ENCODE measurements around the gene PTK6.
A peak's percentile ranks its signal among the peaks of the same experiment; 100 is the strongest.

PTK6 gene

DNA sequence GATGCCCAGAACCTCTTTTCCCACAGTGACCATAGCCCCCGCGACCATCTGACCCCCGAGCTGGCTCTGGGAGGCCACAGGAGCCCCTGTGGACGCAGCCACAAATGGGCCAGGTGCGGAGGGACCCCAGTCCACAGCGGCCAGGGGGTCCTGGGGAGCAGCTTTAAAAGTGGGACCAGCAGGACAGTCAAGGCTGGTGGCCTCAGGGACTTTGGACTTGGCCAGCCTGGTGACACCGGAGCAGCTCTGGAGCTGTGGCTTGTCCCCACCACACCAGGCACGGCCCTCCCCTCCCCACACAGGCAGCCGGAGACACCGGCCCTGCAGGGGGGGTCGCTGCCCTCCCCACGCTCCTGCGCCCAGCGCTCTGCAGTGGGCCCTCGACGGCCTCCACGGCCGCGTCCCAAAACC lies 20.3 kb upstream of the PTK6 start:
- no peak for DNase-seq (ENCODE audit: low read depth in 2 of 2)

DNA sequence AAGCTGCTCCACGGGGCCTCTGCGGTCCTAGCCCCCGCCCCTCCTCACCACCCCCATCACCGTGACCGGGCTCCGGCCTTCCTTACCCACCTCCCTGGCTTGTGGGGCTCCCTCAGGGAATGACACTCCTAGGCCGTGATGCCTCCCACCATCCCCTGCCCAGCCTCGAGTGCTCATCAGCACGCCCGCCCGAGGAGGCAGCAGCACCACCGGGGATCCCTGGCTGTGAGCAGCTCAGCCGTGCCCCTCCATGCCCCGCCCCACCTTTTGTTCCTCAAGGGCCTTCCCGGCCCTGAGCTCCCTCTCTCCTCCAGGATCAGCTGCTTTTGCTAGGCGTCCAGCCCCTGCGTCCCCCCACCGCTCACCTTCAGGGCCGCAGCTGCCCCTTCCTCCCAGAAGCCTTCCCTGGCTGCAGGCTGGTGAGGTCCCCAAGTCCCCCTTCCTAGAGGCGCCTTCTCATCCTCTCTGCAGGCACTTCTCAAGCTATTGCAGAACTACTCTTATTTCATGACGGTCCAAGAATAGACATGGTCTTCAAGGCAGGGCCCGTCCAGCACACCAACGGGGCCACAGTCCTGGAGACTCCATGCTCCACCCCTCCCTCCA lies 19.8 kb upstream of the PTK6 start:
- DNase-seq (ENCODE audit: low read depth in 2 of 2) = no peak

DNA sequence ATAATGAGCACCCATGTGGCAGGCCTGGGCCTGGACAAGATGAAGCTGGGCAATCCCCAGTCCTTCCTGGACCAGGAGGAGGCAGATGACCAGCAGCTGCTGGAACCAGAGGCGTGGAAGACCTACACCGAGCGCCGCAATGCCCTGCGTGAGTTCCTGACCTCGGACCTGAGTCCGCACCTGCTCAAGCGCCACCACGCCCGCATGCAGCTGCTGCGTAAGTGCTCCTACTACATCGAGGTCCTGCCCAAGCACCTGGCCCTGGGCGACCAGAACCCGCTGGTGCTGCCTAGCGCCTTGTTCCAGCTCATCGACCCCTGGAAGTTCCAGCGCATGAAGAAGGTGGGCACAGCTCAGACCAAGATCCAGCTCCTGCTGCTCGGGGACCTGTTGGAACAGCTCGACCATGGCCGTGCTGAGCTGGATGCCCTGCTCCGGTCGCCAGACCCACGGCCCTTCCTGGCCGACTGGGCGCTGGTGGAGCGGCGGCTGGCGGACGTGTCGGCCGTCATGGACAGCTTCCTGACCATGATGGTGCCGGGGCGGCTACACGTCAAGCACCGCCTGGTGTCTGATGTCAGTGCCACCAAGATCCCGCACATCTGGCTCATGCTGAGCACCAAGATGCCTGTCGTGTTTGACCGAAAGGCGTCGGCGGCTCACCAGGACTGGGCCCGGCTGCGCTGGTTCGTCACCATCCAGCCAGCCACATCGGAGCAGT lies 18.6 kb upstream of the PTK6 start:
- DNase-seq (ENCODE audit: low read depth in 2 of 2) = no peak

DNA sequence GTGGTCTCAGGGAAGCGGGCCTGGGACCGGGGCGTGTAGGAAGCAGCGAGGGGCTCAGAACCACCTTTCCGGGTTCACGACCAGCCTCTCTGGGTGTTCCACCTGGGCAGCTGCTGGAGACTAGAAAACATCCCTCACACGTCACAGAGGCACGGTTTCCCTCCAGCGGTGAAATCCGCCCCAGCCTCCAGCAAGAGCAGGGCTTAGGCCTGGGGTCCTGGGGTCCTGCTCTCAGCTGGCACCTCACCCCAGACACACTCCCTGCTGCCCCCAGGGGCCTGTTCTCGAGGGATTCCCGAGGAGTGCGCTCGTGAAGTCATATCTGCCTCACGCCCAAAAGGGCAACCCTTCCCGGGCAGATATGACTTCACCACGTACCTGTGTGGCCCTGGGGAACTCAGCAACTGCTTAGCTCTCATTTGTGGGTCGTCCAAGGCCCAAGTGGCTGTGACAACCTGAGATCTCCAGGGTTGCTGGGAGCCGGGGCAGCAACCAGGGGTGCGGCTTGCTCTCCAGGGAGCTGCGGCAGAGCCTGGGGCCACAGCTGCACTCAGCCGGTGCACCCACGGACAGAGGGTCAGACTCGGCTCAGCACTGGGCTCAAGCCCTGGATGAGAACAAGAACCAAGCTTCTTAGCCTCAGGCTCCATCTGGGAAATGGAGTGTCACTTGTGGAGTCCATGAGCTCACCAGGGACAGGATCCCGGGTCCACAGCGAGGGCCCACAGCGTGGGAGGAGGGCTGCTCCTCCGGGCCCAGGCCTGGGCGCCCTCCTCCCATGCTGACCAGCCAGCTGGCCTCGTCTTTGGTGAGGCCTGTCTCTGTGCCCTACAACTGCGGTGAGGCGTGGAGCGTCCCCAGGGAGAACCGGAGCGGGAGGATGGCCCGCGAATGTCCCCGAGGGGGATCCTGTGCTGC lies 17.4 kb upstream of the PTK6 start:
- DNase-seq (ENCODE audit: low read depth in 2 of 2) = no peak

DNA sequence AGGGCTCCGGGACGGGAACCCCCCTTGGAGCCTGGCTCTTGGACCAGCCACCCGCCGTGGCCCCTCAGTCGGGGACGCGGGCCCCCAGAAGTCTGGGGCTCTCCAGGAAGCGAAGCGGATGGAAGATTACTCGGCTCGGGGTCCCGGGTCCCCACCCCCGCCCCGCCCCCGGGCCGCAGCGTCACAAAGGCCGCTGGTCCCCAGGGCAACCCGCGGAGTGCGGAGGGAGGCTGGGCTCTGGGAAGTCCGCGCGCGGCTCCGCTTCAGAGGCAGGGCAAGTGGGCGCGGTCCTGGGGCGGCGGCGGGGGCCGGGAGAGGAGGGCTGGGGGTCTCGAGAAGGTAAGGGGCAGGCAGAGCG lies 16.7 kb upstream of the PTK6 start, which contains the start of gene FNDC11:
Gene FNDC11 (plus strand): TSS at position 227 of the 358 bp plus-strand sequence. CDS start 1,505 bp downstream, outside the sequence.
- peak in 1 of 2 donors; percentile 7 for DNase-seq (ENCODE audit: low read depth in 2 of 2)

DNA sequence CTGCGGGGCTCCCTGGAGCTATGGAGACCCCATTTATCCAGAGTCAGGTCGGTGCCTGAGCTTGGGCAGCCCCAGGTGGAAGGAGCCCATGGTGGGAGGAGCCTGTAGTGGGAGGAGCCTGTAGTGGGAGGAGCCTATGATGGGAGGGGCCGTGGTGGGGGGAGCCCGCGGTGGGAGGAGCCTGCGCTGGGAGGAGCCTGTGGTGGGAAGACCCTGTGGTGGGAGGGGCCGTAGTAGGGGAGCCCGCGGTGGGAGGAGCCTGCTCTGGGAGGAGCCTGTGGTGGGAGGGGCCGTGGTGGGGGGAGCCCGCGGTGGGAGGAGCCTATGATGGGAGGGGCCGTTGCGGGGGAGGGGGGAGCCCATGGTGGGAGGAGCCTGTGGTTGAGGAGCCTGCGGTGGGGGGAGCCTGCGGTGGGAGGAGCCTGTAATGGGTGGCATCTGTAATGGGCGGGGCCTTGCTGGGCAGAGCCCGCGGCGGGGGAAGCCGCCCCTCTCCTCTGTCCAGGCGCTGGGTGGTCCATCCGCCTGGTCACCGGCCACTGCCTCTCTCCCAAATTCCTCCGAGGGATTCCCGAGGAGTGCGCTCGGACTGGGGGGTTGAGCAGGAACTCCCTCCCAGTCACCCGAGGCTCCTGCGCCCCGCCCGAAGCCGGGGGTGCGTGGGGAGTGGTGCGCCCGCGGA lies 16.2 kb upstream of the PTK6 start:
- peak; percentile 74 to 85 for DNase-seq (ENCODE audit: low read depth in 2 of 2)

DNA sequence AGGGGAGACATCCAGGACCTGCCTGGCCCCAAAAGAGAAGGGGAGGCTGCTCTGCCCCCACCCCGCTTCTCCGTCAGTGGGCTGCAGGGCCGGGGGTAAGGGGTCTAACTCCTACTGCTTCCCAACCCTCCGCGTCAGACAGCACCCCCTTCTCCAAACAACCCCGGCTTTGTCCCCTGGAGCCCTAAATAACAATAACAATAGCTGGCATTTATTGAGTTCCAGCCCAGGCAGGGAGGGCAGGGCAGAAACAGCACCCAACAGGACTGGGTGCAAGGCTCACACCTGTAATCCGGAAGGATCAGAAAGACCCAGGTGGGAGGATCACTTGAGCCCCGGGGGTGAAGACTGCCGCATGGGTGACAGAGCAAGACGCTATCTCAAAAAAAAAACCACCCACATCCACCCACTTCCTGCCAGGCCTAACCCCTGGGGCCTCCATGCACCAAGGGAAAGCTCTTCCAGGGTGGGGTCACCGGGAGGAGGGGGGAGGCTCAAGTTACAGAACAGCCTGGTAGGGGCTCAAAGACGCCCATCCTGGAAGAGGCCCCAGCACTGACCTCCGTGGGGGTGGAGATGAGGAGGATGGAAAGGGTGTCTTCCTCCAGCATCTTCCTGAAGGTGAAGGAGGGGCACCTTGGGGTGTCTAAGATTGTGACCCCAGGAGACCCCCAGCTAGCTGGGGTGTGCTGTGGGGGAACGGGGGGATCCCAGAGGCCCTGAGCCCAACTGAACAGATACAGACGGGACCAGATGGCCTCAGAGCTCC lies 15.5 kb upstream of the PTK6 start:
- no peak for DNase-seq (ENCODE audit: low read depth in 2 of 2)

DNA sequence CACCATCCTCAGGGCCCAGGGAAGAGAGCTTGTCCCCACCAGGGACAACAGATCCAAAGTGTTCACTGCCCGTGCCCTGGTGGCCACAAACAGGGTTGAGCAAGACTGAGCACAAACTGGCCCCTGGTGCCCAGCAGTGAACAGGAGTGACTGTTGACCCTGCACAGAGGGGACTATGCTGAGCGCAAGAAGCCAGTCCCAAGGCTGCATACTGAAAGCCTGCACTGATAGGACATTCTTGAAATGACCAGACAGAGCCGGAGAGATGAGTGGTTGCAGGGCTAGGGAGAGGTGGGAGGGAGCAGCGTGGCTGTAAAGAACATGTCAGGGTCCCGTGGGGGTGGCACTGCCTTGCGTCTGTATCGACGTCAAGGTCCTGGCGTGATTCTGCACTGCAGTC lies 13.9 kb upstream of the PTK6 start:
- DNase-seq (ENCODE audit: low read depth in 2 of 2) = no peak

DNA sequence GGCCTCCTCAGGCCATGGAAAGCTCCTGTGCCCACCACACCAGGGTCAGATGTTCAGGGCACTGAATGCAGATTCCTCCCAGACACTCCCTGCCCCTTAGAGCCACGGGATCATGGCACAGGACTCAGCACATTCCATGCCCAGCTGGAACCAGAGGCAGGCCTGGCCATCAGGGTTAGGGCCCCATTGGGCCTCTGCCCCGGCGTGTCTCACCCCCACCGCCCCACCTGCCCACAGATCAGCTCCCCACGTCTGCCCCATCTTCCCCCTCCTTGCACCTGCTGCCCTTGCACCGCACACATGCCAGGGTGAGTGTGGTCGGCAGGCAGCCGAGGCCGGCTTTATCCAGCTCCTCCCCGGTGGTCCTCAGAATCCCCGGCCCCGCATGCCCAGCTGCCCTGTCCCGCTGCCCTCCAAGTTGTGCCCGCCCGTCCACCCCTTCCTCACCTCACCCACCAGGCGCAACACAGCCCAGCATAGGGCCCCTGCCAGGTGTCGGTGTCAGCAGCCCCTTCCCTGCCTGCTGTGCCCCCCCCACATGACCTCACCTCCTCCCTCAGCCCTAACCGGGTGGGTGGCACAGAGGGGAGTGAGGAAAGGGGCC lies 12.6 kb upstream of the PTK6 start:
- DNase-seq (ENCODE audit: low read depth in 2 of 2) = no peak

DNA sequence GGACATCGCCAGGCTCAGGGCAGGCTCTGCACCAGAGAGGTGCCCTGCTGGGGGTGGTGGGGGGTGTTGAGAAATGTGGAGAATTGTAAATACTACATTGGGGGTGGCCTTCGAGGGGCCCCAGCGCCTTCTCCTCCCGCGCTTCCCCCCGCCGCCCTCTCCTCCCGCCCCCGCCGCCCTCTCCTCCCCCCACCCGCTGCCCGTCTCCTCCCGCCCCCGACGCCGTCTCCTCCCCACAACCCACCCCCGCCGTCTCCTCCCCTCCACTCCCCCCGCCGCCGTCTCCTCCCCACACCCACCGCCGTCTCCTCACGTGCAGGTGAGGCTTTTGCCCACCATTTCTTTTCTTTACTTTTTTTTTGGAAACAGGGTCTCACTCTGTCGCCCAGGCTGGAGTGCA lies 11.8 kb upstream of the PTK6 start:
- no peak for DNase-seq (ENCODE audit: low read depth in 2 of 2)

DNA sequence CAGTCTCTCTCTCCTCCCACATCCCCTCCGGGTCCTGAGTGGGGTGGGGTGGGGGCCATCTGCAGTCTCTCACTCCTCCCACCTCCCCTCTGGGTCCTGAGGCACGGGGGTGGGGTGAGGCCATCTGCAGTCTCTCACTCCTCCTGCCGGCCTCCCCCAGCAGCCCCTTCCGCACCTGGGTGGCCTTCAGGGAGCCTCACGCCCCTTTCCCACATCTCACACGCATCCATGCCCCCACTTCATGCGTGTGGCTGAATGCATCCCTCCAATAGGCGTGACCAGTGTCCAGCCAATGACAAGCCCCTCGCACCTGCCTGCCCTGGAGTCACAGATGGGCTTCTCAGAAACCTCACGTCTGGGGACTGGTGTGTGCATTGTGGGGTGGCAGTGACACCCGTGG lies 11.4 kb upstream of the PTK6 start:
- no peak for DNase-seq (ENCODE audit: low read depth in 2 of 2)

DNA sequence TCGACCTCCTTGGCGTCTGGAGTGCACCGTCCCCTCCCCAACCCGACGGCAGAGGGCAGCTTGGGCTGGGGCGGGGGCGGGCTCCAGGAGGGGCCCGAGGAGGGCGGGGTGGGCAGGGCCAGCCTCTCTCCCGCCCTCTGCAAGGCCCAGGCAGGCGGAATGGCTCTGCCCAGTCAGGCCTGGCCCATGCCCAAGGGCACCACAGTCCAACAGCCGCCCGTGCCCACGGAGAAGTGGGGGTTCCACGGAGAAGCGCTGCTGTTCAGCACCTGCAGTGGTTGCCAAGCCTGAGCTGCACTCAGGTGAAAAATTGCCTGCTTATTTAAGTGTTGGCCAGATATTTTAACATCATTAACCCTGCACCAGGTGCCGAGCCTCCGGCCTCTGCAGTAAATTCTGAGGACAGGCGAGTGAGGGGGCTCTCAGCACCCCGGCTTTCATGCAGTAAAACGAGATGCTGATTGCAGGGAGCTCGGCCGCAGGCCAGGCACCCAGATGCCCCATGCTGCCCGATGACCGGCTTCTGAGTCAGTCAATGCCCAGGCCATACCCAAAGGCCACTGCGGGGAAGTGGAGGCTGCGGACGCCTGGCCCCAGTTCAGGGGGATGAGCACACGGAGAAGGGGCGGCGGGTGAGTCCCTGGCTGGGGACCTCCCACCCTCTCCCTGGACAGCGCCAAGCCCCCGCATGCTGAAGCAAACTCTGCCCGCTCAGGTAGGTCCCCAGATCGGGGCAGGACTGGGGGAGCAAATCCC lies 10.7 kb upstream of the PTK6 start, which contains the start of gene SRMS:
Gene SRMS (minus strand): TSS at position 25 of the 756 bp plus-strand sequence. CDS start 286 bp downstream, outside the sequence.
- no peak for DNase-seq (ENCODE audit: low read depth in 2 of 2)

DNA sequence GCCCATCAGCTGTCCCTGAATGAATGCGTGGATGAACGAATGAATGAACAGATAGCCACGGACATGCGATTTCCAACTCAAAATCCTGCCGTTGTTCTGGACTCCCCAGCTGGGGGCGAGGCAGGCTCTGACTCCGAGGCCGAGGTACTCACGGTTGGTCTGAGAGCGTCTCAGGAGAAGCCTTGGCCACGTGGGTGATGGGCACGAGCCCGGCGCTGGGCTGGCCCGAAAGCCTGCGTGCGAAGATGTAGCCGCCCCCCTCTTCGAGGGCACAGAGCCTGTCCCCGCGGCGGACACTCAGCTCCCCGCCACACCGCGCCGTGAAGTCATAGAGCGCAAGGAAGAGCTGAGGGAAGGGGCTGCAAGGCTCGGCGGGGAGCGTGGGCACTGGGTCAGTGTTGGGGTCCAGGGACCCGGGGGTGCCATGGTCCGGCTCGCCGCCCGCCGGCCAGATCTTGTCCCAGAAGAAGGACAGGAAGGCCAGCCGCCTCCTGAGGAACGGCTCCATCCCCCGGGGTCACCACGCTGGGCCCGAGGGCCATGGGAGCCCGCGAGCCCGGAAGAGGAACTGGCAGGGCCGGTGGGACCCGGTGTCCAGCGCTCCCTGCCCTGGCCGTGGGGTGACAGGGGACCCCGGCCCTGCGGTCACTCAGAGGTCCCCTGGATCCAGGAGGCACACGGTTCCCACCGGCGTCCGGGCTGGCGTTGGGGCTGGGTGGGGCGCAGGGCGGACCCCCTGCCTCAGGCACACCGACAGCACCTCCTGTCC lies 10.0 kb upstream of the PTK6 start:
- no peak for DNase-seq (ENCODE audit: low read depth in 2 of 2)

DNA sequence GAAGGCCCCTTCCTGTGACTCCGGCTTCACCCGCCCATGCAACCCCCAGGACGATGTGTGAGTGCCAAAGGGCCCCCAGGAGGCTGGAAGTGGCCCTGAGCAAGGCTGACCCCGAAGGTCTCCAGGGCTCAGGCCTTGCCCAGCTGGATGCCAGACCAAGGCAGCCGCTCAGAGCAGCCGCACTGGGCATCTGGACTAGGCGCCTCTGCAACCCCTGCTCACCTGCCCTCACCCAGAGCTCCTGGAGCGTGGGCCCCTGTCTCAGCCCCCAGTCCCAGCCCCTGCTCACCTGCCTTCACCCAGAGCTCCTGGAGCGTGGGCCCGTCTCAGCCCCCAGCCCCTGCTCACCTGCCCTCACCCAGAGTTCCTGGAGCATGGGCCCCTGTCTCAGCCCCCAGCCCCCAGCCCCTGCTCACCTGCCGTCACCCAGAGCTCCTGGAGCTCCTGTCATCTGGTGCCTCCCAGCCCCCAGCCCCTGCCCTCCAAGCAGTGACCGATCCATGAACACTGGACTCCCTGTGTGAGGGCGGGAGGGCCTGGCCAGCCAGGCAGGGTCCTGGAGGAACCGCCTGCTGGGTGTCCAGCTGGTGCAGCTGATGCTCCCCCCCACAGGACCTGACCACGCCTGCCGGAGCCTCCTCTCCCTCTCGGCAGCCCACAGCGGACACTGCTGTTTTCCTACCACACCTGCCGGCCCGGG lies 9.2 kb upstream of the PTK6 start:
- DNase-seq (ENCODE audit: low read depth in 2 of 2) = no peak

DNA sequence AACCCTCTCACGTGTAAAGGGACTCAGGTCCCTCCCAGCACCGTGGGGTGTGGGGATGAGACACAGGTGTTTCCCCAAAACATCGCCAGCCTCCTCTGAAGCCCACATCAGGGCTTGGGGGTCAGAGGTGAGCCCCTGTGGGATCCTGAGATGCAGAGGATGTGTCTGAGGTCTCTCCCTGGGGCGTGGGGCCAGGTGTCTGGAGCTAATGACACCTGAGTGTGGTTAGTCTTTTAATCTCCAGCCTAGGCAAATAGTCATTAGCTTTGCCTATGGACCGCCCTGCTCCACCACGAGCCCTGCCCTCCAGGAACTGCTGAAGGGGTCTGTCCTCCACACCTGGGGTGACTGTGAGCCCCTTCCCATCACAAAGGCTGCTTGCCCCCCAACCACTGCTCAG lies 8.6 kb upstream of the PTK6 start:
- DNase-seq (ENCODE audit: low read depth in 2 of 2) = no peak

DNA sequence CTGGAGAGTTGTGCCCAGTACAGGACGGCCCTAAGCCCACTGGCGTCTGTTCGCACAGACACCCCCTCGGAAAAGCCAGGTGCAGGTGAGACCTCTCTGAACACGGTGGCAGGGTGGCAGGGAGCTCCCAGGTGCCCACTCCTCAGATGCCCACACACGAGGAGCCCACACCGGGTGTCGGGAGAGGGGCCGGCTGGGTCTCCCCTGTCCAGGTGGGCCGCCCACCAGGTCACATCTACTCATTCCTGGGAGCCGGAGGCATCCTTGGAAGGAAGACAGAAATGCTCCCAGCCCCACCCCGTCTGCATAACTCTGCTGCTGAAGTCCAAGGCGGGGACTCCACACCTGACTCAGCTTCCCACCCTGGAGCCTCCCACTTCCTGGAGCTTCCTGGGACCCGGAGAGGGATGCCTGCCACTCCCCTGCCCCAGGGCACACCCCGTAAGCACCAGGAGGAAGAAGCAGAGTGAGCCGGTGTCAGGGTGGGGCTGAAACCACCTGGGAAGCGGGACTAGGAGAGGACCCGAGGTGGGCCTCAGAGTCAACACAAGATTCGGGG lies 7.9 kb upstream of the PTK6 start:
- DNase-seq (ENCODE audit: low read depth in 2 of 2) = no peak

DNA sequence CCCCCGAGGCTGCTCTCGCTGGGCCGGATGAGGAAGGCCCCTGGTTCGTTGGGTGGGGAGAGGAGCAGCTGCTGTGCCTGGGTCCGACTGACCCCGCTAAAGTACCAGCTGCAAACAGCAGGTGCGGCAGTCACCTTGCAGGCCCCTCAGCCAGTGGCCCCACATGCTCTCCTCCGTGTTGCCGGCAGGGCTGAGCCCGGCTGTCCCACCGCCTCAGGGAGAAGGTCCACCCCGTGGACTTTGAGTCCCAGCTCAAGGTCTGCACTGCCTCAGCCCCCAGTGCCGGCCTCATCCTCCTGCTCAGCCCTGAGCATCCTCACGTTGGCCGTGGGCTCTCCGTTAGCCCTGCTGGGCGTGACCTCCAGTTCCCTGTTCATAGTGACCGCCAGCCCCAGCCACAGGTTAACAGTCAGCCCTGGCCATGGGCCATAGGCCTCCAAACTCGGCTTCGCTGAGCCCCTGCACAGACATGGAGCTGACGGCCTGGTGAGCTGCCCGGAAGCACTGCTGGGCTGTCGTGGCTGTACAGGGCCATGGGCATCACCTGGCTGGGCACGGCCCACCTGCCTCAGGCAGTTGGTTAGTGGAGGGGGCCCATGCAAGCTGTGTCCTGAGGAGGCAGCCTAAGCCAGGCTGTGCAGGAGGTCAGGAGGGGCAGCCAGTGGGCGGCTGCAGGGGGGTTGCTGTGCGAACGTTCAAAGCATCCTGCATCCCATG lies 7.2 kb upstream of the PTK6 start:
- no peak for DNase-seq (ENCODE audit: low read depth in 2 of 2)

DNA sequence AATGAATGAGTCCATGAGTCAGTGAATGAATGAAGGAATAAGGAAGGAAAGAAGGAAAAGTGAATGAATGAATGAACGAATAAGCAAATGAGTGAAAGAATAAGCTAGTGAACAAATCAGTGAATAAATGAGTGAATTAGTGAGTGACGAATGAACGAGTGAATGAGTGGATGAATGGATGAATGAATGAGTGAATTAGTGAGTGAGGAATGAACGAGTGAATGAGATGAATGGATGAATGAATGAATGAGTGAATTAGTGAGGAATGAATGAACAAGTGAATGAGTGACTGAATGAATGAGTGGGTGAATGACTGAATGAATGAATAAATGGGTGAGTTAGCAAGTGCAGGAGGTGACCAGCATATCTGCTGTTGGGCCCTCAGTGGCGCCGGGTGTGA lies 6.6 kb upstream of the PTK6 start:
- DNase-seq (ENCODE audit: low read depth in 2 of 2) = no peak
